ENCODE data around the gene DNAH2.
A peak's percentile ranks its signal among the peaks of the same experiment; 100 is the strongest.

Gene DNAH2

GRCh38 chr17:7881276-7882054, 163.9 kb downstream of the DNAH2 start:
- peak; percentile 53 for DNase-seq

GRCh38 chr17:7882068-7882467, 164.5 kb downstream of the DNAH2 start:
- DNase-seq: peak; percentile 45

GRCh38 chr17:7882629-7883028, 165.1 kb downstream of the DNAH2 start:
- DNase-seq: no peak
